NCI-H1417 treated with DMSO at 0.1 percent for 48 hours (cell line): ENCODE results near the gene PRAMEF14.
"Not testable (repeated sequence)": the region's sequence is repeated elsewhere in the genome, so short reads cannot be mapped to it uniquely, and the experiment has no call there.

Experiments used
- DNase-seq: peaks from one replicate; lab custom pipeline; 2025; lab: John Stamatoyannopoulos, UW

Gene PRAMEF14

GRCh38 chr1:13347034-13347433, at the start of gene PRAMEF14:
PRAMEF14 (minus strand) TSS chr1:13347134; CDS start chr1:13345314, 1,820 bp downstream.
- not testable (repeated sequence) for DNase-seq

GRCh38 chr1:13395311-13395710, 48.4 kb upstream of the PRAMEF14 start:
- not testable (repeated sequence) for DNase-seq

- not testable (repeated sequence) for DNase-seq
Observed at GRCh38 chr1:13394761-13395160, 47.8 kb upstream of the PRAMEF14 start.

GRCh38 chr1:13393004-13393403, 46.1 kb upstream of the PRAMEF14 start:
- DNase-seq, result not testable (repeated sequence)

- not testable (repeated sequence) for DNase-seq
Observed at GRCh38 chr1:13389332-13389731, 42.4 kb upstream of the PRAMEF14 start, which contains the start of gene PRAMEF17. PRAMEF17 (plus strand) TSS chr1:13389632; CDS start chr1:13389658, 26 bp downstream.

GRCh38 chr1:13380380-13380779, 33.4 kb upstream of the PRAMEF14 start:
- DNase-seq, result not testable (repeated sequence)

- DNase-seq, result not testable (repeated sequence)
Observed at GRCh38 chr1:13378983-13379382, 32.0 kb upstream of the PRAMEF14 start.

- not testable (repeated sequence) for DNase-seq
Observed at GRCh38 chr1:13368544-13368943, 21.6 kb upstream of the PRAMEF14 start.

- not testable (repeated sequence) for DNase-seq
Observed at GRCh38 chr1:13366536-13366935, 19.6 kb upstream of the PRAMEF14 start.

- not testable (repeated sequence) for DNase-seq
Observed at GRCh38 chr1:13364928-13365327, 18.0 kb upstream of the PRAMEF14 start.

- not testable (repeated sequence) for DNase-seq
Observed at GRCh38 chr1:13362364-13362763, 15.4 kb upstream of the PRAMEF14 start.

- not testable (repeated sequence) for DNase-seq
Observed at GRCh38 chr1:13356774-13357173, 9.8 kb upstream of the PRAMEF14 start.

GRCh38 chr1:13354475-13354874, 7.5 kb upstream of the PRAMEF14 start:
- DNase-seq, result not testable (repeated sequence)

- not testable (repeated sequence) for DNase-seq
Observed at GRCh38 chr1:13353476-13353875, 6.5 kb upstream of the PRAMEF14 start.

GRCh38 chr1:13342496-13342895, 4.4 kb downstream of the PRAMEF14 start:
- not testable (repeated sequence) for DNase-seq

GRCh38 chr1:13315281-13315680, 31.7 kb downstream of the PRAMEF14 start, which contains the start of gene PRAMEF15:
PRAMEF15 (plus strand) TSS chr1:13315581; CDS start chr1:13318408, 2,827 bp downstream.
- not testable (repeated sequence) for DNase-seq

GRCh38 chr1:13303239-13303638, 43.7 kb downstream of the PRAMEF14 start, which contains the start of gene PRAMEF33:
PRAMEF33 (plus strand) TSS chr1:13303539; CDS start chr1:13305955, 2,416 bp downstream.
- not testable (repeated sequence) for DNase-seq

GRCh38 chr1:13302197-13302596, 44.7 kb downstream of the PRAMEF14 start:
- DNase-seq, result not testable (repeated sequence)

- not testable (repeated sequence) for DNase-seq
Observed at GRCh38 chr1:13298699-13299098, 48.2 kb downstream of the PRAMEF14 start.

GRCh38 chr1:13297216-13297931, 49.6 kb downstream of the PRAMEF14 start:
- DNase-seq, result not testable (repeated sequence)
